Caco-2 (cell line): Measurements from ENCODE around the gene CAND1. TPM values are rescaled to one million over a fixed set of nuclear protein-coding genes. Genes with fewer than 3 reads are reported as not detected.

Experiments used
- BruUV-seq: library from RNA; stranded (reverse); fragments of 400-500 nt; replicated peaks from 2 replicates; lab custom pipeline; 2021; lab: Mats Ljungman, UMichigan
- CTCF ChIA-PET: fragments of 300-600 bp; sonication (Branson Sonifier 250); formaldehyde crosslinking; loops from one replicate; lab custom pipeline; 2022; ENCODE audit warnings: antibody characterized with exemption; lab: Charles Lee
- POLR2A ChIA-PET: fragments of 300-600 bp; sonication (Branson Sonifier 250); formaldehyde crosslinking; loops from one replicate; lab custom pipeline; 2022; ENCODE audit warnings: antibody characterized with exemption; lab: Charles Lee
- DNase-seq, 2 experiments: peaks; one replicate each; pipeline versions ENCODE4 v3.0.0 to v3.0.0-alpha.2; 2020 to 2022
- H3K27me3 ChIP-seq: replicated peaks from 2 replicates; pipeline ENCODE4 v1.6.0; 2011; ENCODE audit warnings: low read length; ENCODE audit not compliant: control insufficient read depth, insufficient read depth
- H3K36me3 ChIP-seq: 2 replicates; pipeline ENCODE4 v1.5.1; 2011; ENCODE audit warnings: low read length; ENCODE audit not compliant: control insufficient read depth, insufficient read depth
- H3K4me1 ChIP-seq: fragments of 250-450 bp; sonication (Bioruptor Pico); 2 replicates; pipeline ENCODE4 v1.5.1; 2020; ENCODE audit warnings: mild to moderate bottlenecking
- H3K4me3 ChIP-seq: 2 replicates; pipeline ENCODE4 v1.5.1; 2011; ENCODE audit warnings: low read depth, mild to moderate bottlenecking, control low read depth, low read length
- H3K9me3 ChIP-seq: fragments of 250-450 bp; sonication (Bioruptor Pico); 2 replicates; pipeline ENCODE4 v1.5.1; 2020; ENCODE audit warnings: mild to moderate bottlenecking, moderate library complexity
- H3K27ac Mint-ChIP-seq: one replicate; pipeline ENCODE4 v1.8.0; 2022; ENCODE audit warnings: mixed read lengths; ENCODE audit not compliant: unreplicated experiment
- H3K27me3 Mint-ChIP-seq: one replicate; pipeline ENCODE4 v1.8.0; 2022; ENCODE audit warnings: mixed read lengths; ENCODE audit not compliant: insufficient read depth, unreplicated experiment
- H3K36me3 Mint-ChIP-seq: one replicate; pipeline ENCODE4 v1.8.0; 2022; ENCODE audit warnings: mild to moderate bottlenecking, mixed read lengths; ENCODE audit not compliant: insufficient read depth, unreplicated experiment
- H3K4me1 Mint-ChIP-seq: one replicate; pipeline ENCODE4 v1.8.0; 2022; ENCODE audit warnings: low read depth, mixed read lengths; ENCODE audit not compliant: unreplicated experiment
- H3K4me3 Mint-ChIP-seq: one replicate; pipeline ENCODE4 v1.8.0; 2022; ENCODE audit warnings: mild to moderate bottlenecking, moderate library complexity, mixed read lengths; ENCODE audit not compliant: unreplicated experiment
- H3K9me3 Mint-ChIP-seq: one replicate; pipeline ENCODE4 v1.8.0; 2022; ENCODE audit warnings: mixed read lengths; ENCODE audit not compliant: unreplicated experiment
- intact Hi-C: fragments of 100-400 bp; cut with micrococcal nuclease; formaldehyde crosslinking; loops from one replicate; pipeline ENCODE4 v1.10.0; 2022; ENCODE audit not compliant: unreplicated experiment
- total RNA-seq: library from RNA; stranded (reverse); gene quantifications from 2 replicates; pipeline ENCODE4 v1.2.3, GENCODE V29; 2022
- TF ChIP-seq, protein P1 (sequence below), 2 experiments: fragments of 200-600 bp in 1 of 2; IDR thresholded peaks; 1 replicate in 1 of 2; 2 replicates in 1 of 2; pipeline versions ENCODE4 v1.5.1 to v1.8.0; 2011 to 2022; ENCODE audit warnings: antibody characterized with exemption in 1 of 2, control low read depth in 1 of 2, inconsistent platforms in 1 of 2, low read depth in 1 of 2, low read length in 1 of 2, mild to moderate bottlenecking in 1 of 2, moderate library complexity in 1 of 2; ENCODE audit not compliant: insufficient read depth in 1 of 2, severe bottlenecking in 1 of 2, unreplicated experiment in 1 of 2

Gene CAND1
- total RNA-seq, 1 experiment from 2014 or later = 148 TPM

DNA sequence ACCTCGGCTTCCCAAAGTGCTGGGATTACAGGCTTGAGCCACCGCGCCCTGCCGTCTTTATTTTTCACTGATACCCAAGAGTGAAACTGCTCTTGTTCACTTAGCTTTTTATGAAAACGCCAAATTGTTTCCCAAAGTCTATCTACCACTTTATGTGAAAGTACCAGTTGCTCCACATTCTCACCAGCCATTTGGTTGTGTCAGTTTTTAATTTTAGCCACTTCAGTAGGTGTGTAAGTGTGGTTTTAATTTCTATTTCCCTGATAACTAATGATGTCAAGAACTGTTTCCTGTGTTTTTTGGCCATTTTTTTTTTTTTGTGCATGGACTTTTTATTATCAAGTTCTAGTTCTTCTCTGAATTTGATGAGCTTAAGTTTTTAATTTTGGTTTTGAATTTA is 17.1 kb downstream of the CAND1 start:
- Histone ChIP-seq H3K36me3 (no peaks in the 10 kb centered on the region; the same call in 1 of the 2 replicates), H3K4me3 (no peak overlapping the region), H3K9me3 (no peaks in the 10 kb centered on the region), H3K4me1 (no peaks in the 10 kb centered on the region), H3K27me3 (no peaks in the 10 kb centered on the region)
- POLR2A ChIA-PET = no interaction called here
- peaks cover 7% of the 10 kb centered on the region for H3K4me1 Mint-ChIP-seq
- BruUV-seq = no TSS peak
- DNase-seq = no peak
- H3K27me3 Mint-ChIP-seq = no peaks in the 10 kb centered on the region
- no peak overlapping the region for H3K27ac Mint-ChIP-seq
- TF ChIP-seq, protein P1, sequence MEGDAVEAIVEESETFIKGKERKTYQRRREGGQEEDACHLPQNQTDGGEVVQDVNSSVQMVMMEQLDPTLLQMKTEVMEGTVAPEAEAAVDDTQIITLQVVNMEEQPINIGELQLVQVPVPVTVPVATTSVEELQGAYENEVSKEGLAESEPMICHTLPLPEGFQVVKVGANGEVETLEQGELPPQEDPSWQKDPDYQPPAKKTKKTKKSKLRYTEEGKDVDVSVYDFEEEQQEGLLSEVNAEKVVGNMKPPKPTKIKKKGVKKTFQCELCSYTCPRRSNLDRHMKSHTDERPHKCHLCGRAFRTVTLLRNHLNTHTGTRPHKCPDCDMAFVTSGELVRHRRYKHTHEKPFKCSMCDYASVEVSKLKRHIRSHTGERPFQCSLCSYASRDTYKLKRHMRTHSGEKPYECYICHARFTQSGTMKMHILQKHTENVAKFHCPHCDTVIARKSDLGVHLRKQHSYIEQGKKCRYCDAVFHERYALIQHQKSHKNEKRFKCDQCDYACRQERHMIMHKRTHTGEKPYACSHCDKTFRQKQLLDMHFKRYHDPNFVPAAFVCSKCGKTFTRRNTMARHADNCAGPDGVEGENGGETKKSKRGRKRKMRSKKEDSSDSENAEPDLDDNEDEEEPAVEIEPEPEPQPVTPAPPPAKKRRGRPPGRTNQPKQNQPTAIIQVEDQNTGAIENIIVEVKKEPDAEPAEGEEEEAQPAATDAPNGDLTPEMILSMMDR (IDR thresholded peaks at IDR 0.05; ENCODE audit: insufficient read depth in 1 of 2, low read depth in 1 of 2, low read length in 1 of 2, severe bottlenecking in 1 of 2, unreplicated experiment in 1 of 2) = no peak
- intact Hi-C loops = no loop called here
- H3K4me3 Mint-ChIP-seq = no peak overlapping the region
- H3K9me3 Mint-ChIP-seq = no peaks in the 10 kb centered on the region
- H3K36me3 Mint-ChIP-seq = peaks cover 41% of the 10 kb centered on the region
- CTCF ChIA-PET = no interaction called here

DNA sequence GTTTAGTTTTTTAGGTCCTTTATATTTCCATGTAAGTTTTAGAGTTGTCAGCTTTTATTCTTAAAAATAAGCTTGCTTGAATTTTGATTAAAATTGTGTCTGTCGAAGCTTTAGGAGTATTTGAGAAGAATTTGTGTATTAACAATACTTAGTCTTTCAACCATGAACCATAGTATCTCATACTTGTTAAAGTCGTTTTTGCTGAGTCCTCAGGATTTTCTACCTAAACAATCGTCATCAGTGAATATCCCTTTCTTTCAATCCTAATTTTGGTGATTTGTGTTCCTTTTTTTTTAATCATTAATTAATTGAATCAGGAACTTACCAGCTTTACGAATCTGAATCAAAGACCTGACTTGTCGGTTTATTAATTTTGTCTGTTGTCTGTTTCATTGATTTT is 18.2 kb downstream of the CAND1 start:
- H3K4me3 ChIP-seq = no peak overlapping the region
- H3K4me1 Mint-ChIP-seq = peaks cover 7% of the 10 kb centered on the region
- intact Hi-C loops = no loop called here
- no TSS peak for BruUV-seq
- no peaks in the 10 kb centered on the region for H3K27me3 Mint-ChIP-seq
- CTCF ChIA-PET = no interaction called here
- H3K9me3 Mint-ChIP-seq = no peaks in the 10 kb centered on the region
- no peaks in the 10 kb centered on the region for H3K9me3 ChIP-seq
- POLR2A ChIA-PET = interaction anchor here (0.7 kb wide), 1 partner anchor 19 kb away, joined by 6 read pairs; no protein-coding TSS in a partner anchor
- no peak for DNase-seq
- H3K36me3 Mint-ChIP-seq = peaks cover 41% of the 10 kb centered on the region
- no peaks in the 10 kb centered on the region for H3K27me3 ChIP-seq
- no peaks in the 10 kb centered on the region for H3K4me1 ChIP-seq
- H3K27ac Mint-ChIP-seq = no peak overlapping the region
- H3K4me3 Mint-ChIP-seq = no peak overlapping the region
- TF ChIP-seq, protein P1 (IDR thresholded peaks at IDR 0.05; ENCODE audit: insufficient read depth in 1 of 2, low read depth in 1 of 2, low read length in 1 of 2, severe bottlenecking in 1 of 2, unreplicated experiment in 1 of 2) = no peak
- no peaks in the 10 kb centered on the region; the same call in 1 of the 2 replicates for H3K36me3 ChIP-seq

GRCh38 chr12:67288561-67288960 is 19.4 kb downstream of the CAND1 start:
- peaks cover 7% of the 10 kb centered on the region for H3K4me1 Mint-ChIP-seq
- H3K36me3 Mint-ChIP-seq = peaks cover 41% of the 10 kb centered on the region
- H3K27me3 ChIP-seq = no peaks in the 10 kb centered on the region
- H3K4me1 ChIP-seq = no peaks in the 10 kb centered on the region
- H3K27ac Mint-ChIP-seq = no peak overlapping the region
- no peak for DNase-seq
- no peaks in the 10 kb centered on the region for H3K27me3 Mint-ChIP-seq
- intact Hi-C loops = no loop called here
- no peak overlapping the region for H3K4me3 ChIP-seq
- no TSS peak for BruUV-seq
- no peaks in the 10 kb centered on the region for H3K9me3 ChIP-seq
- ChIA-PET CTCF (no interaction called here), POLR2A (no interaction called here)
- TF ChIP-seq, protein P1 (IDR thresholded peaks at IDR 0.05; ENCODE audit: insufficient read depth in 1 of 2, low read depth in 1 of 2, low read length in 1 of 2, severe bottlenecking in 1 of 2, unreplicated experiment in 1 of 2) = no peak
- H3K4me3 Mint-ChIP-seq = no peak overlapping the region
- no peaks in the 10 kb centered on the region; the same call in 1 of the 2 replicates for H3K36me3 ChIP-seq
- no peaks in the 10 kb centered on the region for H3K9me3 Mint-ChIP-seq
